Fibroblast of skin of left quadriceps (primary cell): ENCODE results near the gene PRND.
"Not testable (repeated sequence)": the region's sequence is repeated elsewhere in the genome, so short reads cannot be mapped to it uniquely, and the experiment has no call there.

Source experiments
- DNase-seq, 2 experiments: peaks; one replicate each; pipeline ENCODE4 v3.0.0-alpha.2; 2013; ENCODE audit warnings: low read depth in 2 of 2

Gene PRND

GRCh38 chr20:4737857-4738627, 16.3 kb downstream of the PRND start:
- DNase-seq: no peak

DNA sequence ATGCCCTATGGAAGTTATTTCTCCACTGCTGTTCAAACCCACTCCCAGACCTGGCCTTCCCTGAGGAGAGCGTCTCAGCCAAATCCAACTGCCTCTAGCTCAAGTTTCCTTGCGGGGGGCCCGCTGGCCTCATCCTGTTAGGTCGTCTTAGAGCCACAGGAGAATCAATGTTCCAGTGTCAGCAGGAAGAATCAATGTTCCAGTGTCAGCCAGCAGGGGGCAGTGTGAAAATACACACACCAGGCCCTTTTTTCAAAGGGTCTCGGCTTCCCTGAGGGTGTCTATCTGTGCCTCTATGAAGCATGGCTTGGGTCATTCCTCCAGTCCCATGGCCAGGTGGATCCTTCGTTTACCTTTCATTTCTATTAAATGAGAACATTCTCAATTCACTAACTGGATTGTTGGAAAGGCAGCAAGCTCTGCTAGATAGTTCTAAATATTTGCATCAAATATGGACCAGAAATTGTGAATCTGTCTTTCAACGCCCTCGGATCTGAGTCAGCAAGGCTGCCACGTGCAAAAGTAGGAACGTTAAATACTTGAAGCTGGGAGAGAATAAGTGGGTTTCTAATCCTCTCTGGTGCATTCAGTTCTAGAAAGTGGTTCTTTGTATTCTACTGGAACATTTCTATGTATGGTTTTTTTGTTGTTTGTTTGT, 19.2 kb downstream of the PRND start:
- DNase-seq: no peak

- no peak for DNase-seq
Observed at GRCh38 chr20:4748847-4749246, 27.1 kb downstream of the PRND start.

GRCh38 chr20:4749326-4749725, 27.6 kb downstream of the PRND start:
- DNase-seq: no peak

DNA sequence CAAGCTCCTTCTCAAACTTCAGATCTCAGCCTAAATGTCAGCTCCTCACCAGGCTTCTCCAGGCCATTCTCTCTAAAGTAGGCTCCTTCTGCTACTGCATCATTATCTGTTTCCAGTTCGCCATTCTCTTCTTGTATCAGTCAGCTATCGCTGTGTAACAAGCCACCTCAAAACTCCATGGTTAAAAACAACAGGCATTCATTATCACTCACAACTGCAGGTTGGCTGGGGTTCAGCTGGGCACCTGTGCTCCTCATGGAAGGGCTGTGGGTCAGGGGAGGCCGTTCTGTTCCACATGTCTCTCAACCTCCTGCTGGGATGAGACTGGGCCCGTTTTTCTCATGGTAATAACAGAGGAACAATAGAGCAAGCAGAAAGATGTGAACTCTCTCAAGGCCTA, 28.7 kb downstream of the PRND start:
- no peak for DNase-seq

DNA sequence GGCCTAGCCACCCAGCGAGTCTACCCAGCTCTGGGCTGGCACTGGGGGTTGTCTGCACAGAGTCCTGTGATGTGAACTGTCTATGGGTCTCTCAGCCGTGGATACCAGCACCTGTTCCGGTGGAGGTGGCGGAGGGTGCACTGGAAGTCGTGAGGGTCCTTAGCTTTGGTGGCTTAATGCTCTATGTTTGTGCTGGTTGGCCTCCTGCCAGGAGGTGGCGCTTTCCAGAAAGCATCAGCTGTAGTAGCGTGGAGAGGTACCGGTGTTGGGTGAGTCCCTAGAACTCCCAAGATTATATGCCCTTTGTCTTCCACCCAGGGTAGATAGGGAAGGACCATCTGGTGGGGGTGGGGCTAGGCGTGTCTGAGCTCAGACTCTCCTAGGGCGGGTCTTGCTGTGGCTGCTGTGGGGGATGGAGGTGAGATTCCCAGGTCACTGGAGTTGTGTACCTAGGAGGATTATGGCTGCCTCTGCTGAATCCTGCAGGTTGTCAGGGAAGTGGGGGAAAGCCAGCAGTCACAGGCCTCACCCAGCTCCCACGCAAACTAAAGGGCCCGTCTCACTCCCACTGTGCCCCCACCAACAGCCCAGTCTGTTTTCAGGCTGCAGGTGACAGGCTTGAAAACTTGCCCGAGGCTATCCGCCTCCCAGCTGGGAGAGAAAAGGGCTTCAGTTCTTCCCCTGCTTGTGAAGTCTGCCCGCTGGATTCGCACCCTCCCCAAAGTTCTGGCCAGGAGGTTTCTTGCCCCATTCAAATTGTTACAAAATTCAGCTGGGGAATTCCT, 37.6 kb downstream of the PRND start:
- DNase-seq: not testable (repeated sequence)

DNA sequence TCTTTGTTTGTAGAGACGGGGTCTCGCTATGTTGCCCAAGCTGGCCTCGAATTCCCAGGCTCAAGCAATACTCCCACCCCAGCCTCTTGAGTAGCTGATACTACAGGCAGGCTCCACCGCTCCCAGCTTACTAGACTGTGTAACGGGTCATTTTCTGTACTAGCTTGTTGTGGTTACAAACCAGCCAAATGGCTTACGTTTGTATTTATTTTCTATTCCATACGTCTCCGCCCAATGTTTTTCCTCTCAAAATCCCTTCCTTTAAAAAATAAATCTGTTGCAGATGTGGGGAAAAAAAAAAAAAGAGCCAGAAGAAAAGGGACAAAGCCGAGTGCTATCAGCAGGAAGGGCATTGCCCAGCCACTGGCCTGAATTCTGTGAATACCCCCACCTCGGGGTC, 41.6 kb downstream of the PRND start:
- DNase-seq: no peak

DNA sequence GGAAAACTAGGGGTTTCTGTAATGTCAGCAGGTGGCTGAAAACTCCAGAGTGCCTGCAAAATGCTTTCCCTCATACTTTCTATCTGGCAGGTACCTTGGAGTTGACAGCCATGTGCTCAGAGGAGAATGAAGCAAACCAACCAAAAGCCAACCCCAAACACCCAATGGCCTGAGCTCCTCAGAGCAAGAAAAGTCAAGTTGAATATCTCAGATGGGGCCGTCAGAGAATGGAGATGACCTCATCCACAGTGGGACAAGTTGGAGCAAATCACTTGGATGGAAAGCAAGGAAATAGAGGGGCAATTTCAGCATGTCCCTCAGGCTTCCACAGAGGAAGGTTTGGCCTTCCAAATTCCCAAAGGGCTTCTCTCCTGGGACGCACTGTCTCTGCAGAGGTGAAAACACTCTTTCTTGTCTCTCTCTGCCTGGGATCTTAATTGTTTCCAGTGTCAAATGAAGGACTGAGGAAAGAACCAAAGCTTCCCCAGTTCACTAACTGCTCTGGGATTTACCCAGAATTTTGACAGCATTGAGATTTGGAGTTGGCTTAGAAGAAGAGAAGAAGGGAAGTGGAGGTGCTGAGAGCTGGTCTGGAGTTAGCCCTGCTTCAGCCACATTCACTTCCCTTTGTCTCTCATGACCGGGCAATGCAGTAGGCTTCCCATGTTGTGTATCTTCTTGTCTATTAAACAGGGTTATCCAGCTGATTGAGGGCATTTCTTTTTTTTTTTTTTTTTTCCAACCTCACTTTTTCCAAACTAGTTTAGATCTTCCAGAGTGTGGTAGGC, 42.2 kb downstream of the PRND start:
- no peak for DNase-seq

GRCh38 chr20:4764805-4765204, 43.1 kb downstream of the PRND start:
- DNase-seq: no peak

DNA sequence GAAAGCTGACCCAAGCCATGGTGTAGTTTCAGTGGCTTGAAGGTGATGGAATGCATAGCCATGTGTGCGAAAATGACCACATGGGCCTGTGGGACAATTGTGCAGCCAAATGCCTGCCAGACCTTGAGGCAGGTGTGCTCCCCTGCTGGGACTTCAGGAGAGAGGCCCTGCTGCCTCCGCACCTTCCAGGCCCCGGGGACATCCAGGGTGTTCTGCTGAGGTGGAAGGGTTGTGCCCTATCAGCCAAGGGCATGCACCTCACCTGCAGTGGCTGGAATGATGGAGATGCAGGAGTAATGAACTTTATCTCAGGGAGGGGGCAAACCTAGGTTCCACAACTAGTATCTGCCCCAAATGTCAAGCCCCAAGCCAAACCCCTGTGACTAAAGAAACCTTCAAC, 44.0 kb downstream of the PRND start:
- DNase-seq: no peak

DNA sequence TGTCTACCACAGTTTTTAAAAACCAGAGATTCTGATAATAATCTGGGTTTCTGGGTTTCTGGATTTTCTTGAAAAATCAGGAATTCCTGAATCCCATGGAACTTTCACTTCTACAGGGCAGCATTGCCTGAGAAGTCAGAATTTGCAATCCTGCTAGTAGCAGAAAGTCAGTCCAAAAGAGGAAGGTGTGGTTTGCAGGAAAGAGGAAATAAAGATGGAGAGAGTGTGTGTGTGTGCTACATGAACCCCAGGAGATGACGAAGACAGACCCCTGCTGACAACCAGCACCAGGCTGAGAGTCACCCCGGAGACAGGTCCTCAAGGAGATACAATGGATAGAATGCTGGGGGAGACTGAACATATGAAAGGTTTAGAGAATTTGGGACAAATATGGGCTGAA, 44.9 kb downstream of the PRND start:
- no peak for DNase-seq

- no peak for DNase-seq
Observed at GRCh38 chr20:4767084-4767483, 45.4 kb downstream of the PRND start.

- DNase-seq: no peak
Observed at GRCh38 chr20:4769328-4769727, 47.6 kb downstream of the PRND start.

- no peak for DNase-seq
Observed at GRCh38 chr20:4770026-4770425, 48.3 kb downstream of the PRND start.

DNA sequence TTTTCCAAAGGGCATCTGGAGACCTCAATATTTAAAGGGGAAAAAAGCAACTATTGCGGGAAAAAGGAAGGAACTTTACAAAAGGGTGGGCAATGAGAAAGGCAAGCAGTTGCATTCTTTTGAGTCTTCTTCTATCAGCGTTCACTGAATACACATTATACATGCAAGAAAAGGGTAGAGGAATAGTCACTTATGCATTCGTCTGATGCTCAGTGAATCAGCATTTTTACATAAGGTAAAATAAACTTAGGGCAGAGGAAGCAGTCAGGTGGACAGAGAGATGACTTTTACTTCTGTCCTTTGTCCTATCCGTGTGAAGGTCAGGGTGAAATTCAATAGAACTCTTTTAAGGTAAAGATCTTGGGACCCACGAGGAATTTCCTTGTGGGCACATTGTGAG, 49.3 kb downstream of the PRND start:
- DNase-seq: no peak

GRCh38 chr20:4772132-4772531, 50.4 kb downstream of the PRND start:
- no peak for DNase-seq

DNA sequence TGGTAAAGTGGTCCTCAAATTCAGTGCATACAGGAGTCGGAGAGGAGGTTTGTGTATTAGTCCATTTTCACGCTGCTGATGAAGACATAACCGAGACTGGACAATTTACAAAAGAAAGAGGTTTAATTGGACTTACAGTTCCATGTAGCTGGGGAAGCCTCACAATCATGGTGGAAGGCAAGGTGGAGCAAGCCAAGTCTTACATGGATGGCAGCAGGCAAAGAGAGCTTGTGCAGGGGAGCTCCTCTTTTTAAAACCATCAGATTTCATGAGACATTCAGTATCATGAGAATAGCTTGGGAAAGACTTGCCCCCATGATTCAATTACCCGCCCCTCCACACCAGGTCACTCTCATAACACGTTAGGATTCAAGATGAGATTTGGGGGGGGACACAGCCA, 51.3 kb downstream of the PRND start:
- DNase-seq: not testable (repeated sequence)

DNA sequence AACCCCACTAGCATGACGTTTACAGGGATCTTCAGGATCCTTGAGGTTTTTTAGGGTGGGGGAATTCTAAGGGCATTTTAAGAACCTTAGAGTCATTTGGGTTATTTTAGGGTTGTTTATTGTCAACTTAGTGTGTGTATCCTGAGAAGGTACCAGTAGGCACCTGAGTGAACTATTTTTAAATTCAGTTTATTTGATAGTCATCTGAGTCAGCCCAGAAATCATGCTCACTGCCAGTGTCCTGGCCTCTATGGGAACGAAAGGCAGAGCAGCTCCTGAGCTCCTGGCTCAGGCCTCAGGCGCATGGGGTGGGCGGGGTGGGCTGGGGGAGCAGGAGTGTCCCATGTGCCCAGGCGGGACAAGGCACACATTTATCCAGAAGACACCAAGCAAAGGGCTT, 52.0 kb downstream of the PRND start:
- DNase-seq: no peak

DNA sequence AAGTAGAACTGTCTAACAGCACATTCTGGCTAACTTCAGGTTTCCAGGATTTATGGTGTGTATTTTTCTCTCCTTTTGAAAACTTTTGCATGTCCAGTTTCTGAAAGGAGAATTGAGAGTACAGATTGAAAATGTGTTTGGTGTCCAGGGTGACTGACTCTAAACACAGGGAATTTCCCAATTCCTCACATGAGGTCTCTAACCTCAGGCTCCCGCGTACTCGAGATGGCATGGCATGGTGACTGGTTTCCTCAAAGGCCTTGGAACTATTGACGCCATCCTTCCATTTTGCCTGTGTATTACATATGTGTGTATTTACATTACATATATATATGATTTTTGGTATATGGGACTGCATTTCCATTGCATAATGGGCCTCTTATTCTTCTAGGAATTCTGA, 52.5 kb downstream of the PRND start:
- no peak for DNase-seq

GRCh38 chr20:4775322-4776078, 53.8 kb downstream of the PRND start:
- no peak for DNase-seq

DNA sequence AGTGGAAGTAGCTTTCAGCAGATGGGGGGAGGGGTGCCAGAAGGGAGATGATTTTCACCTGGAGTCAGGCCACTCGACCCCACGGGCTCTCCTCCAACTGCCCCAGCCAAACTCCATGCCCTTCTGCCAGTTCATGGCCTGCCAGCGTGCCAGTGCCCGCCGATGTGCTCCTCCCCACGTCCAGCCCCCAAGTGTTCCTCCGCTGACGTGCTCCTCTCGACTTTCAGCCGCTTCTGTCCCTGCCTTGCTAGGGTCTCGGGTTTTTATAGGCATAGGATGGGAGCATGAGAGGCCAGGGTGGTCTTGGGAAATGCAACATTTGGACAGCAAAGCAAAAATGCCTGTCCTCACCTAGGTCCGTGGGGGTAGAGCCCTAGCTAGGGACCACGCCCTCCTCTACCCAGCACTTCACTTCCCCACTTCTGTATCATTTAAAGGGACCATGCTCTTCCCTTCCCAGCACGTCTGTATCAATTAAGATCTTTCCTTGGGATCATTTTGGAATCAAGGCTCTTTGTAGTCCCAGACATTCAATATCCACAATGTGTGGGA, 54.4 kb downstream of the PRND start:
- DNase-seq: no peak
